Aorta (tissue), 5 donors: ENCODE data around the gene LYL1. TPM values are rescaled to one million over a fixed set of nuclear protein-coding genes. Genes with fewer than 3 reads are reported as not detected.

Experiments used
- ATAC-seq: fragments of 200-7000 bp; cut with Tn5 transposase; one replicate; pipeline ENCODE4 v1.9.1; 2022; ENCODE audit warnings: moderate library complexity; ENCODE audit not compliant: low FRiP score
- DNase-seq, 2 donors: peaks; one replicate each; pipeline ENCODE4 v3.0.0-alpha.2; 2020
- H3K27ac ChIP-seq, 2 donors: one replicate each; pipeline ENCODE4 v1.5.1; 2013; ENCODE audit warnings: low read length in 2 of 2, mild to moderate bottlenecking in 2 of 2, moderate library complexity in 2 of 2, control low read depth in 1 of 2, inconsistent platforms in 1 of 2, low read depth in 1 of 2
- H3K27me3 ChIP-seq, 2 donors: one replicate each; pipeline ENCODE4 v1.6.1; 2013; ENCODE audit warnings: control low read depth in 1 of 2, low read length in 1 of 2, mild to moderate bottlenecking in 1 of 2, moderate library complexity in 1 of 2; ENCODE audit not compliant: insufficient read depth in 2 of 2, control insufficient read depth in 1 of 2
- H3K36me3 ChIP-seq, 2 donors: one replicate each; pipeline ENCODE4 v1.6.1; 2013; ENCODE audit warnings: control low read depth in 1 of 2, low read length in 1 of 2, mild to moderate bottlenecking in 1 of 2; ENCODE audit not compliant: insufficient read depth in 2 of 2, control insufficient read depth in 1 of 2
- H3K4me1 ChIP-seq, 2 donors: one replicate each; pipeline ENCODE4 v1.6.1; 2013; ENCODE audit warnings: low read length in 2 of 2, control low read depth in 1 of 2, mild to moderate bottlenecking in 1 of 2, moderate library complexity in 1 of 2; ENCODE audit not compliant: insufficient read depth in 2 of 2, control insufficient read depth in 1 of 2
- H3K4me3 ChIP-seq, 2 donors: one replicate each; pipeline ENCODE4 v1.5.1; 2013; ENCODE audit warnings: low read length in 2 of 2, control low read depth in 1 of 2, mild to moderate bottlenecking in 1 of 2
- H3K9me3 ChIP-seq: one replicate; pipeline ENCODE4 v1.6.1; 2013; ENCODE audit warnings: mild to moderate bottlenecking, low read length; ENCODE audit not compliant: control insufficient read depth
- WGBS, 2 donors: extraction: QIAGEN DNeasy Blood & Tissue Kit; methylation state at CpG; one replicate each; pipeline ENCODE4 v1.1.7; 2013; 5-methylcytosine and 5-hydroxymethylcytosine counted together
- intact Hi-C, 2 donors: fragments of 100-400 bp; cut with DNase I; formaldehyde crosslinking; loops; one replicate each; pipeline versions ENCODE4 v1.14.2 to v1.15.0; 2022
- polyA plus RNA-seq, 2 donors: library from polyadenylated mRNA; stranded (reverse); fragments of 200-250 nt; gene quantifications; one replicate each; pipeline ENCODE4 v1.2.3, GENCODE V29; 2013
- total RNA-seq, 2 donors: library from RNA; stranded (reverse); fragmentation: NEBNext Ultra II Directional; extraction: Animal tissue kit (Norgen Biotek cat#: 25700); gene quantifications; one replicate each; pipeline ENCODE4 v1.2.1, GENCODE V29; 2021
- donor health status: healthy with polysubstance abuse.
- donor health status: Bipolar disorder and iron deficiency.
- donor health status: DM: no; HTN: no; CAD: no.
- donor health status: DM: no; HTN: no; CAD: no.
- donor health status: DM: yes; HTN: yes; CAD: no.

The LYL1 gene
- total and polyA plus RNA-seq, 4 donors: 7.3 to 28.6 (median 9.0) TPM

- H3K36me3 ChIP-seq: peaks cover 0 to 5% of the 10 kb centered on the region in 2 donors
- DNase-seq (no peak), ATAC-seq (no peak)
- no peaks in the 10 kb centered on the region for H3K4me1 ChIP-seq
- intact Hi-C loops: no loop called here
- no peaks in the 10 kb centered on the region for H3K9me3 ChIP-seq
- H3K4me3 ChIP-seq: no peak overlapping the region
- 77 to 78% methylated on average over 12 of the region's 12 CpGs for WGBS, 2 donors
- no peak overlapping the region for H3K27ac ChIP-seq
- no peaks in the 10 kb centered on the region for H3K27me3 ChIP-seq
Observed at GRCh38 chr19:13133241-13133870, 30.7 kb upstream of the LYL1 start.

- 85 to 87% methylated on average over 8 of the region's 8 CpGs for WGBS, 2 donors
- H3K4me3 ChIP-seq: no peak overlapping the region
- peaks cover 0 to 5% of the 10 kb centered on the region in 2 donors for H3K36me3 ChIP-seq
- H3K27me3 ChIP-seq: no peaks in the 10 kb centered on the region
- ATAC-seq (no peak), DNase-seq (no peak)
- H3K27ac ChIP-seq: no peak overlapping the region
- H3K4me1 ChIP-seq: no peaks in the 10 kb centered on the region
- intact Hi-C loops: no loop called here
- H3K9me3 ChIP-seq: no peaks in the 10 kb centered on the region
Observed at GRCh38 chr19:13132471-13133180, 30.0 kb upstream of the LYL1 start.

GRCh38 chr19:13130886-13131490, 28.3 kb upstream of the LYL1 start:
- no peak overlapping the region for H3K4me3 ChIP-seq
- H3K27ac ChIP-seq: no peak overlapping the region
- intact Hi-C loops: no loop called here
- no peaks in the 10 kb centered on the region for H3K9me3 ChIP-seq
- ATAC-seq (no peak), DNase-seq (no peak)
- 94% methylated on average over 3 of the region's 3 CpGs for WGBS, 2 donors
- H3K27me3 ChIP-seq: no peaks in the 10 kb centered on the region
- peaks cover 0 to 2% of the 10 kb centered on the region in 2 donors for H3K36me3 ChIP-seq
- H3K4me1 ChIP-seq: no peaks in the 10 kb centered on the region

- ATAC-seq (no peak), DNase-seq (no peak)
Observed at GRCh38 chr19:13129384-13129783, 26.7 kb upstream of the LYL1 start.

GRCh38 chr19:13128583-13128982, 25.9 kb upstream of the LYL1 start:
- intact Hi-C loops: no loop called here
- Histone ChIP-seq H3K9me3 (no peaks in the 10 kb centered on the region), H3K4me3 (no peak overlapping the region), H3K27ac (no peak overlapping the region), H3K36me3 (no peaks in the 10 kb centered on the region), H3K27me3 (no peaks in the 10 kb centered on the region), H3K4me1 (no peaks in the 10 kb centered on the region)
- 53 to 73% methylated on average over 1 of the region's 1 CpG for WGBS, 2 donors
- ATAC-seq: no peak
- DNase-seq: no peak

More at GRCh38 chr19:13129384-13129783, 26.7 kb upstream of the LYL1 start:
- no peak overlapping the region for H3K27ac ChIP-seq
- H3K9me3 ChIP-seq: no peaks in the 10 kb centered on the region
- WGBS, 2 donors: 89 to 93% methylated on average over 9 of the region's 9 CpGs
- intact Hi-C loops: no loop called here
- no peak overlapping the region for H3K4me3 ChIP-seq
- H3K36me3 ChIP-seq: no peaks in the 10 kb centered on the region
- H3K27me3 ChIP-seq: no peaks in the 10 kb centered on the region
- no peaks in the 10 kb centered on the region for H3K4me1 ChIP-seq

DNA sequence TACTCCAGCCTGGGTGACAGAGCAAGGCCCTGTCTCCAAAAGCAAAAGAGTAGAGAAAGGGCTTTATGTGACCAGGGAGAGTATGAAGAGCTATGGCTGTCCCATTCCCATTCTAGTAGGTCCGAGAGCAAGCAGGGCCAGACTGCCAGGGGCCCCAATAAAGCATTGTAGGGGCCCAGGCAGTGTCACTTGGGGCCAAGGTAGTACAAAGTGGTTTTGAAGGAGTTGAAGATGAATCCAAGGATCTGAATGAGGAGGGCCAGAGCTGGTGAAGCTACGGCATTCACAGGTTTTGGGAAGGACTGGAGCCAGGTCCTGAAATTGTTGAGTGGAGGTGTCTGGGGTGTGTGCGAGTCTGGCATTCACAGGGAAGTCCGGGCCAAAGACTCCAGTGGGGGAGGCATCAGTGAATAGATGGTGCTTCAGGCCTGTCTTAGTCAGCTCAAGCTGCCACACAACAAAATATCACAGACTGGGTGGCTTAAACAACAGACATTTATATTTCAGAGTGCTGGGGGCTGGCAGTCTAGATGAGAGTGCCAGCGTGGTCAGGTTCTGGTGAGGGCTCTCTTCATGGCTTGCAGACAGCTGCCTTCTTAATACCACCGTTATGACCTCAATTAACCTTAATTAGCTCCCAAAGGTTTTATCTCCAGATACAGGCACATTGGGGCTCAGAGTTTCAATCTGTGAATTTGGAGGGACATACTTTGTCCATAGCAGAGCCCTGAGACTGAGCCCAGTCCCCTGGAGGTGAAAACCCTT, 25.3 kb upstream of the LYL1 start:
- H3K36me3 ChIP-seq: no peaks in the 10 kb centered on the region
- no peak overlapping the region for H3K4me3 ChIP-seq
- H3K27me3 ChIP-seq: no peaks in the 10 kb centered on the region
- no peaks in the 10 kb centered on the region for H3K9me3 ChIP-seq
- 91 to 94% methylated on average over 6 of the region's 6 CpGs for WGBS, 2 donors
- intact Hi-C loops: no loop called here
- no peak for DNase-seq
- H3K4me1 ChIP-seq: no peaks in the 10 kb centered on the region
- no peak overlapping the region for H3K27ac ChIP-seq
- no peak for ATAC-seq

DNA sequence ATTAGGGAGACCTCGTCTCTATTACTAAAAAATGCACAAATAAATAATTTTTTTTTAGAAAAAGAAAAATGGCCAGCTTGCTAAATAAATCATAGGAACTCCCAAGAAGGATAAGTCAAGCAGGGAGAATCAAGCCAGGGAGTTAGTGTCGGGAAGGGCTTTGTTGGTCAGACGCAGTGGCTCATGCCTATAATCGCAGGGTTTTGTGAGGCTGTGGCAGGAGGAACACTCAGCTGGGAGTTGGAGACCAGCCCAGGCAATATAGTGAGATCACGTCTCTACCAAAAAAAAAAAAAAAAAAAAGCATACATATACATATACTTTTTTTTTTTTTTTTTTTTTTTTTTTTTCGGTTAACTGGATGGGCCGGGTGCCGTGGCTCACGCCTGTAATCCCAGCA, 24.4 kb upstream of the LYL1 start:
- DNase-seq (no peak), ATAC-seq (no peak)
- no peaks in the 10 kb centered on the region for H3K9me3 ChIP-seq
- no peaks in the 10 kb centered on the region for H3K27me3 ChIP-seq
- no peak overlapping the region for H3K4me3 ChIP-seq
- intact Hi-C loops: no loop called here
- no peaks in the 10 kb centered on the region for H3K36me3 ChIP-seq
- no peak overlapping the region for H3K27ac ChIP-seq
- WGBS, 2 donors: 75 to 77% methylated on average over 8 to 9 of the region's 9 CpGs
- H3K4me1 ChIP-seq: no peaks in the 10 kb centered on the region

- DNase-seq: no peak
- Histone ChIP-seq H3K4me3 (no peak overlapping the region), H3K9me3 (no peaks in the 10 kb centered on the region), H3K4me1 (peaks cover 0 to 2% of the 10 kb centered on the region in 2 donors), H3K27ac (no peak overlapping the region), H3K36me3 (no peaks in the 10 kb centered on the region), H3K27me3 (no peaks in the 10 kb centered on the region)
- ATAC-seq: no peak
- intact Hi-C loops: no loop called here
- 88 to 91% methylated on average over 20 of the region's 20 CpGs for whole genome bisulfite sequencing, 2 donors
Observed at GRCh38 chr19:13122980-13123957, 20.6 kb upstream of the LYL1 start.
